Measurements from ENCODE around the gene GPN3.
"Not testable (repeated sequence)": the region's sequence is repeated elsewhere in the genome, so short reads cannot be mapped to it uniquely, and the experiment has no call there.

Gene GPN3

DNA sequence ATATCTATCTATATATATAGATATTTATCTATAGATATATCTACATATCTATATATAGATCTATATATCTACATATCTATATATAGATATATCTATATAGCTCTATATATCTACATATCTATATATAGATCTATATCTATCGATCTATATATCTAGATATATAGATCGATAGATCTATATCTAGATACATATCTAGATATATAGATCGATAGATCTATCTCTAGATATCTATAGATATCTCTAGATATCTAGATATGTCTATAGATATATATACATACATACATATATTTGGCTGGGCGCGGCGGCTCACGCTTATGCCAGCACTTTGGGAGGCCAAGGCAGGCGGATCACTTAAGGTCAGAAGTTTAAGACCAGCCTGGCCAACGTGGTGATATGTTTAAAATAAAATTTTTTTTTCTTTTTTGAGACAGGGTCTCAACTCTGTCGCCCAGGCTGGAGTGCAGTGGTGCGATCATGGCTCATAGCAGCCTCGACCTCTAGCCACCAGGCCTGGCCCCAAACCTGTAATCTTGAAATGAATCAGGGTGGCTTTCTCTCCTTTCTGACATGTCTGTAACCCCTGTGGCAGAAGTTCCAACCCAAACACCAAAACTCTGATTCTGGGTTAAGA is 36.0 kb downstream of the GPN3 start:
- no peak for TF ChIP-seq CTCF (conservative IDR thresholded peaks at IDR 0.05)
- peak overlapping the region; percentile 55; the same call in 1 of the 2 replicates for H3K27ac ChIP-seq

DNA sequence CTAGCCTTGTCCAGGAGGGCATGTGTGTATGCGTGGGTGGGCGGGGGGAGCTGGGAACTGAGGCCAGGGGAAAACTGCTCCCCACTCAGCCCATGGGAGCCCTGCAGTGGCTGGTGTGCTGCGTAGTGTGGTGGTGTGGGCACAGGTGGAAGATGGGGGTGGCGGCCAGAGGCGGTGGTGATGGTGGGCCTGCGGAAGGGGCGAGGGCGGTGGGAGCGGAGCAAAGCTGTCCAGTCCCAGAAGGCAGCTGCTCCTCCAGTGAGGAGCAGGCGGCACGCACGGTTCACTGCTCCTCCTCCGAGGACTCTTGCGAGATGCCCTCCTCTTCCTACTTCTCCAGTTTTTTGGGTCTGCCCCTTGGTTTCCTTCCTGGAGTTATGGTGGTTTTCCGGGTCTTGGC is 38.4 kb downstream of the GPN3 start:
- H3K27ac ChIP-seq = not testable (repeated sequence)

GRCh38 chr12:110426406-110426805 is 41.7 kb downstream of the GPN3 start:
- no peak for TF ChIP-seq CTCF (conservative IDR thresholded peaks at IDR 0.05)
- no peak overlapping the region for H3K27ac ChIP-seq

GRCh38 chr12:110424237-110424636 is 43.8 kb downstream of the GPN3 start:
- H3K27ac ChIP-seq = no peak overlapping the region
- no peak for TF ChIP-seq CTCF (conservative IDR thresholded peaks at IDR 0.05)

GRCh38 chr12:110421701-110422100 is 46.4 kb downstream of the GPN3 start:
- H3K27ac ChIP-seq = no peak overlapping the region
- TF ChIP-seq CTCF (conservative IDR thresholded peaks at IDR 0.05) = no peak

GRCh38 chr12:110421159-110421661 is 46.8 kb downstream of the GPN3 start:
- no peak for TF ChIP-seq CTCF (conservative IDR thresholded peaks at IDR 0.05)
- no peak overlapping the region for H3K27ac ChIP-seq

DNA sequence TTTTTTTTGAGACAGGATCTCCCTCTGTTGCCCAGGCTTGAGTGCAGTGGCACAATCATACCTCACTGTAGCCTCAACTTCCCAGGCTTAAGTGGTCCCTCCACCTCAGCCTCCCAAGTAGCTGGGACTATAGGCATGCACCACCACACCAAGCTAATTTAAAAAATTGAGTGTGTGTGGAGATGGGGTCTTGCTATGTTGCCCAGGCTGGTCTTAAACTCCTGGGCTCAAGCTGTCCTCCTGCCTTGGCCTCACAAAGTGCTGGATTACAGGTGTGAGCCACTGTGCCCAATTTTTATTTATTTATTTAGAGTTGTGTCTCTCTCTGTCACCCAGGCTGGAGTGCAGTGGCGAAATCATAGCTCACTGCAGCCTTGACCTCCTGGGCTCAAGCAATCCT is 47.4 kb downstream of the GPN3 start:
- H3K27ac ChIP-seq = not testable (repeated sequence)

GRCh38 chr12:110417113-110417512 is 50.9 kb downstream of the GPN3 start:
- not testable (repeated sequence) for H3K27ac ChIP-seq

DNA sequence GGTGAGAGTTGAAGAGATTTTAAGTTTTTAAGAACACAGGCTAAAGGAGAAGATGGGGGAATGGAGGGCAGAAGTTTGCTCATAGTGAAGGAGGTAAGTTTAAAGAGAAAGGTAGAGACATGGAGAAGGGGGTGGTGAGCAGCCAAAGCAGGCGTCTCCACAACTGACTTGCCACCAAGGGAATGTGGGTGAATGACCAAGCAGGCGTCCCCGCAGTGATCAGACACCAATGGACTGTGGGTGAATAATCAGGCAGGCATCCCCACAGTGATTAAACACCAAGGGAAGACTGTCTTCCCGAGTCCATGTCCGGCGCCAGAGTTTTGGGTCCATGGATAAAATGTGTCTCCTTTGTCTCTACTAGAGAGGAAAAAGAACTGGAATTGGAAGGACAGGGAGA is 58.0 kb downstream of the GPN3 start:
- H3K27ac ChIP-seq = not testable (repeated sequence)

DNA sequence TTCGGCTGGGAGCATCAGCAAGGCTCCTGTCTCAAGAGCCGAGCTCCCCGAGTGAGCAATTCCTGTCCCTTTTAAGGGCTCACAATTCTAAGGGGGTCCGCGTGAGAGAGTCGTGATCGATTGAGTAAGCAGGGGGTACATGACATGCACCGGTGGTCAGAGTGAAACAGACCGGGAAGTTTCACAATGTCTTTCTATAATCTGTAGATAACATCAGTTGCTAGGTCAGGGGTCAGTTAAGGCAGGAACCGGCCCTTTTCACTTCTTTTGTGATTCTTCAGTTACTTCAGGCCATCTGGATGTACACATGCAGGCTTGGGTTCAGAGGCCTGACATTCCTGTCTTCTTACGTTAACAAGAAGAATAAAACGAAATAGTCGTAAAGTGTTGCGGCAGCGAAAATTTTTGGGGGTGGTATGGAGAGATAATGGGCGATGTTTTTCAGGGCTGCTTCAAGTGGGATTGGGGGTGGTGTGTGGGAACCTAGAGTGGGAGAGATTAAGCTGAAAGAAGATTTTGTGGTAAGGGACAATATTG is 62.9 kb downstream of the GPN3 start:
- H3K27ac ChIP-seq = not testable (repeated sequence)

All from VCaP (cell line).